ENCODE measurements around the gene CLEC14A.

Gene CLEC14A

DNA sequence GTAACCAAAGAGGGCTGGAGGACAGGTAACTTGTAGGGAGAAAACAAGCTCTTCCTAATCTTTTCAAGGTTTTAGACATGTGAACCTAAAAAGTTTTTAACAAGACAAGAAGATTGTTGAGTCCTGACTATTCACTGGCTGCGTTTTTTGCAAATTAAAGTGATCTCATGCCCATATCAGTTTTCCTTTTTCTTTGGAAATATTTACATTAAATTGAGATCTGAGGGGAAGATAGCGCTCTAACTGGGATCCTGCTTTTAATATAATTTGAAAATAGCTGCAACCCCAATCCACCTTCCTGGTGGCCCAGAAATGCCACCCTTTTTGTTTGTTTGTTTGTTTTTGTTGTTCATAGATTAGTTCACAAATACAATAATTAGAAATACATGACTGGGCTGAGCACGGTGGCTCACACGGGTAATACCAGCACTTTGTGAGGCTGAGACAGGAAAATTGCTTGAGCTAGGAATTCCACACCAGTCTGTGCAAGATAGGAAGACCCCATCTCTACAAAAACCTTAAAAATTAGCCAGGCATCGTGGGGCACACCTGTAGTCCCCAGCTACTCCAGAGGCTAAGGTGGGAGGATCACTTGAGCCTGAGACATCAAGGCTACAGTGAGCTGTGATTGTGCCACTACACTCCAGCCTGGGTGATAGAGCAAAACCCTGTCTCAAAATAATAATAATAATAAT, 50.6 kb downstream of the CLEC14A start:
- DNase-seq = no peak

DNA sequence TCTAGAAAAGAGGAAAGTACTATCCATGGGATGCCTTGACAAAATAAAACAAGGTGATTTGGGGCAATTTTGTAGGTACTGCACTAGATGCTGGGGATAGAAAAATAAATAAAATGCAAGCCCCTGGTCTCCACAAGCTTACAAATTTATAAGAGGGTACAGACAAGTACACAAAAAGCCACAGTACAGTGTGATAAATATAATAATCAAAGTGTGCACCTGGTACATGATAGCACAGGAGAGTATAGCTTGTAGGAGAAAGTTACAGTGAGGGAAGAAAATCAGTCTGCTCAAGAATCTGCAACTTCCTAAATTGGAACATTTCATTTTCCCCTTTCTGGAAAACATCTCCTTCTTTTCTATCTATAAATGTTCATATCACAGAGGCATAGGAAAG, 51.2 kb downstream of the CLEC14A start:
- DNase-seq = no peak

Measured in DMS 273 treated with DMSO at 0.1 percent for 48 hours (cell line).